Stimulated activated CD4-positive, alpha-beta T cell treated with anti-CD3 and anti-CD28 coated beads, Interleukin-12 subunit alpha, Interleukin-12 subunit beta, amount 100 ng/mL, for 24 hours (primary cell): ENCODE data around the gene ZNF407.

Experiments
- DNase-seq, 2 experiments: peaks; one replicate each; pipeline ENCODE4 v3.0.0-alpha.2; 2020; ENCODE audit warnings: low read depth in 2 of 2

ZNF407 gene

GRCh38 chr18:75048776-75049454 is 451.2 kb downstream of the ZNF407 start:
- no peak for DNase-seq

GRCh38 chr18:75049455-75049789 is 451.8 kb downstream of the ZNF407 start:
- DNase-seq, result no peak

- DNase-seq, result no peak
Observed at GRCh38 chr18:75051757-75052156, 454.1 kb downstream of the ZNF407 start.

- DNase-seq, result no peak
Observed at GRCh38 chr18:75052475-75052874, 454.8 kb downstream of the ZNF407 start.

DNA sequence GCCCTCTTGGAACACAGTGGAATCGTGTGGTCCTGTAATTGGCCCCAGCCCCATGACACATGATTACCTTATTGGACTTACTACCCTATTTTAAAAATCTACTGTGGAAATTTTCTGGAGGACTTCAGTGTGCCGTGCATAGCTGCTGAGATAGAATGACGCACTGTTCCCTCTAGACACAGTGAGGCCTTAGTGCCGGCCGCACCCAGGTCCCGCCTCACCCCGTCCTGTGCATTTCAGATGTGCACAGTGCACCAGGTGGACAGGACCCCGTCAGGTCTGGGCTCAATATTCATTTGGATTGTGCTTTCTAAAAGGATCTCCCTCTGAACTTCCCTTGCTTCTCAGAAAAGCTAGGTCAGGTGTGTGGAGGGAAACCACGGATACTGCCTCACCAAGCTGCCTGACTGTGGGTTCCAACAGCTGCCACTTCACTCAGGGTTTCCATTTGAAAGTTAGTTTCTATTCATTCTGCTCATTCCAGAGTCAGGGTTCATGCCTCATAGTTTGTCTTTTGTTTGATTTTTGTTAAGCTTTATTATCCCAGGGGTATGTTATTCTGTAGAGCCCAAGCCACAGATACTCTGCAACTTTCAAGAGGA is 455.5 kb downstream of the ZNF407 start:
- DNase-seq, result no peak

- no peak for DNase-seq
Observed at GRCh38 chr18:75054046-75054445, 456.4 kb downstream of the ZNF407 start.

DNA sequence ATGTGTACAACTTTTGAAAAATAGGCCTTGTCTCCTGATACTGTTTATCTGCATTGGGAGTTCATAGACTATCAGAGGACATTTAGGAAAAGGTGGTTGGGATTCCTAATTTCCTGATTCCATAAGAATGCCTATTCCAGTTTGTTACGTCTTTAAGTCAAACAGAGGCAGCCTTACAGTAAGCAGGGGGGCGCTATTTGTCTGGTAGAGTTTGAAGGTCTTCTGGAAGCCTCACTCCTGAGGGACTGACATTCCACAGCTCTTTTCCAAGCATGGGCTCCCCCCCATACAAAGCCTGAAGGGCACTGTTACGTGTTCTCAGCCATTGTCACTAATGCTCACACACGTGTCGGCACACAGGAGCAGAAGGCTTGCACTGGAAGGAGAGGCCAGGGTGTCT is 456.9 kb downstream of the ZNF407 start:
- no peak for DNase-seq

- DNase-seq, result no peak
Observed at GRCh38 chr18:75057169-75057960, 459.7 kb downstream of the ZNF407 start.

GRCh38 chr18:75060185-75060584 is 462.5 kb downstream of the ZNF407 start:
- DNase-seq, result no peak

DNA sequence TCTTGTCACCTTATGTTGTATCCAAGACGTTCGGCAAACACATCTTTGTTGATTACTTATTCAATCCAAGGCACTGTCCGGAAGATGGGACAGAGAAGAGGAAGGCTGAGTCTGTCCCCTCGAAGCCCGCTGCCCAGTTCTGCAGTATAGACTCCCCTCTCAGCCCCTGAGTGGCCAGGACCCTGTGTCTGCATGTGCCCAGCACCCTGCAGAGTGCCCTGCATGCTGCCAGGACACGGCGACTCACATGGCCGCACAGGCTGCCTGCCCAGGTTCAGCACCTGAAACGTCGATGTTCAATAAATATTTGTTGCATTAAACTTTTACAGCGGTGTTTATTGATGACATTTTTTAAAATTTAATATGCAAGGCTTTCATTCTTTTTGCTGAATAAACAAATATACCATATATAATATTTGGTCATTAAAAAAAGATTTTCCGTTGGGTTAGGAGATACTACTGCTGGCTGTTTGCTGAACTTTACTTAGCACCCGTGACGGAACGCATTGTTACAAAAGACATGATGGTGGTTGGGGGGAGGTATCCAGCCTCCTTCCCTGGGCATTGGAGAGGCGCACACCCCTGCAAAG is 464.7 kb downstream of the ZNF407 start:
- DNase-seq, result no peak

DNA sequence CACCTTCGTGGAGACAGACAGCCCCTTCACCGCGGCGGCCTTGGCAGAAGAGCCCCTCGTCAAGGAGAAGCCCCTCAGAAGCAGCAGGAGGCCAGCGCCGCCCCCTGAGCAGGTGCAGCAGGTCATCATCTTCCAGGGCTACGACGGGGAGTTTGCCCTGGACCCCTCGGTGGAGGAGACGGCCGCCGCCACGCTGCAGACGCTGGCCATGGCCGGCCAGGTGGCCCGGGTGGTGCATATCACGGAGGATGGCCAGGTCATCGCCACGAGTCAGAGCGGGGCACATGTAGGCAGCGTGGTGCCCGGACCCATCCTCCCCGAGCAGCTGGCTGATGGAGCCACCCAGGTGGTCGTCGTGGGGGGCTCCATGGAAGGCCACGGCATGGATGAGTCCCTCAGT is 465.5 kb downstream of the ZNF407 start:
- DNase-seq, result no peak

DNA sequence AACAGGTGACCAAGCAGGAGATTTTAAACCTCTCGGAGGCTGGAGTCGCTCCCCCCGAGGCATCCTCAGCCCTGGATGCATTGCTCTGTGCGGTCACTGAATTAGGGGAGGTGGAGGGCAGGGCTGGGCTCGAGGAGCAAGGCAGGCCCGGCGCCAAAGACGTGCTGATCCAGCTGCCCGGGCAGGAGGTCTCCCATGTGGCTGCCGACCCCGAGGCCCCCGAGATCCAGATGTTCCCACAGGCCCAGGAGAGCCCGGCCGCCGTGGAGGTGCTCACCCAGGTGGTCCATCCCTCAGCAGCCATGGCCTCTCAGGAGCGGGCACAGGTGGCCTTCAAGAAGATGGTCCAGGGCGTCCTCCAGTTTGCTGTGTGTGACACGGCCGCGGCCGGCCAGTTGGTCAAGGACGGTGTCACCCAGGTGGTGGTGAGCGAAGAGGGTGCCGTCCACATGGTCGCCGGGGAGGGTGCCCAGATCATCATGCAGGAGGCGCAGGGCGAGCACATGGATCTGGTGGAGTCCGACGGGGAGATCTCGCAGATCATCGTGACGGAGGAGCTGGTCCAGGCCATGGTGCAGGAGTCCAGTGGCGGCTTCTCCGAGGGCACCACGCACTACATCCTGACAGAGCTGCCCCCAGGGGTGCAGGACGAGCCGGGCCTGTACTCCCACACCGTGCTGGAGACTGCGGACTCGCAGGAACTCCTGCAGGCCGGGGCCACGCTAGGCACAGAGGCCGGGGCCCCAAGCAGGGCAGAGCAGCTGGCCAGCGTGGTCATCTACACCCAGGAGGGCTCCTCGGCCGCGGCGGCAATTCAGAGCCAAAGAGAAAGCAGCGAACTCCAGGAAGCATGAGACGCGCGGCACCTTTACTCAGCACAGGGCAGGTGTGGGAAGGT is 466.2 kb downstream of the ZNF407 start:
- no peak for DNase-seq

DNA sequence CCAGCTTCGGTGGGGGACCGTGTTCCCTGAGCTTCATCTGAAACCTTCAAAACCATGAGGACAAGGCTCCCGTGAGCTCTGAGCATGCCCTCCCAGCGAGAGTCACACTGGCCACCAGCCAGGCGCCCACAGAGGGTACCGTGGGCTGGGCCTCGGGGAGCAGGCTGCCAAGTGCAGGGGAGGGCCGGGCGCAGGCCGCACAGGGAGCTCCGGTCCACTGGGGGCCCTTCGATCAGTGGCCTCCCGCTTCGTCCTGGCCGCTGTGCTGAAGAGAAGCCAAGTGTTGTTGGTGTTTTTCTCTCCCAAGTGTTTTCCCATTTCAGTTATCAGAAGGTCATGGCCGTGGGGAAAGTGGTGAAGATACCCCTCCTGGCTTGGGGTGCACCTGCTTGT is 466.8 kb downstream of the ZNF407 start:
- DNase-seq, result no peak

DNA sequence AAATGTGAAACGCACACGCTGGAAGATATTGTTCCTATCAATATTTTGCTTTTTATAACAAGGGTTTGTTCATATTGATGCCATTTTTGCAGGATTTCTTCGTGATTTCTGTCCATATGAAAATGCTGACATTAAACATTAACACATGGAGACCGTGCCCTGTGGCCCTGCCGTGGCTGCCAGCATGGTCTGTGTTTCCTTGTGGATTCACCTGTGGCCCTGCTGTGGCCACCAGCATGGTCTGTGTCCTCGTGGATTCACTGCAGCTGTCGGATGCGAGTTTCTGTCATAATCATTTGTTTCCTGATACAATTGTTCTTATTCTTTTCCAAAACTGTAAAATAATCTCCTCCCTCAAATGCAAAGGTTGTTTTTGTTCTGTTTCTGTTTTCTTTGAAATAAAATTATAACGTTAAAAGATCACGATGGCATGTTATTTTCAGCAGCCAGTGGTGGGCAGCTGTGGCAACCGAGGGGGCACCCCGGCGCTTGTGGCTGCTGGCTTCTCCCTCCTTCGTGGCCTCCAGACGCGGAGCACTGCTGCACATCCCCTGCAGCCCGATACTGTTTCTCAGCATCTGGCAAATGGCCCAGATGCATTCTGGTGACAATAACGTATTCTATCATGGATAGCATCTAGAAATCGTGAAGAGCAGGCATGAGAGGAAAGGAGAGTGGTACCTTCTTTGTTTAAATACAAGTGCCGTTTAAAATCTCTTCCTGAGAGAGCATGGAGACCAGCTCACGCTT is 467.8 kb downstream of the ZNF407 start:
- DNase-seq, result no peak

- DNase-seq, result no peak
Observed at GRCh38 chr18:75066021-75066880, 468.6 kb downstream of the ZNF407 start.

- DNase-seq, result no peak
Observed at GRCh38 chr18:75066936-75067335, 469.3 kb downstream of the ZNF407 start.

- DNase-seq, result no peak
Observed at GRCh38 chr18:75067996-75068645, 470.5 kb downstream of the ZNF407 start.

- no peak for DNase-seq
Observed at GRCh38 chr18:75068682-75069435, 471.2 kb downstream of the ZNF407 start.

GRCh38 chr18:75070235-75070624 is 472.6 kb downstream of the ZNF407 start:
- DNase-seq, result no peak
